Ovary (tissue), 9 donors: ENCODE data around the gene NEK2. TPM values are rescaled to one million over a fixed set of nuclear protein-coding genes. Genes with fewer than 3 reads are reported as not detected.

Experiments used
- DNase-seq, 5 donors: peaks; one replicate each; pipeline ENCODE4 v3.0.0-alpha.2; 2019 to 2020
- H3K27ac ChIP-seq, 2 donors: fragments of 200-600 bp; one replicate each; pipeline versions ENCODE4 v1.5.1 to v1.8.0; 2019 to 2022
- H3K27me3 ChIP-seq: fragments of 200-600 bp; one replicate; pipeline ENCODE4 v1.8.0; 2022
- H3K36me3 ChIP-seq: fragments of 200-600 bp; sonication (generic); one replicate; pipeline ENCODE4 v1.5.1; 2019
- H3K4me1 ChIP-seq: one replicate; pipeline ENCODE4 v1.8.1; 2013; ENCODE audit warnings: mild to moderate bottlenecking, moderate library complexity; ENCODE audit not compliant: insufficient read depth
- H3K4me3 ChIP-seq: fragments of 200-600 bp; sonication (generic); one replicate; pipeline ENCODE4 v1.5.1; 2017
- H3K9me3 ChIP-seq, 2 donors: fragments of 200-600 bp in 1 of 2; sonication (generic) in 1 of 2; one replicate each; pipeline versions ENCODE4 v1.5.1 to v1.8.1; 2013 to 2019; ENCODE audit warnings: mild to moderate bottlenecking in 1 of 2, moderate library complexity in 1 of 2
- EP300 ChIP-seq: sonication (generic); formaldehyde crosslinking; IDR thresholded peaks from one replicate; pipeline ENCODE4 v1.6.1; 2017; ENCODE audit warnings: antibody characterized with exemption
- POLR2A ChIP-seq: fragments of 450-650 bp; IDR thresholded peaks from one replicate; pipeline ENCODE4 v1.6.1; 2017; ENCODE audit warnings: antibody characterized with exemption, mild to moderate bottlenecking, moderate library complexity
- WGBS, 3 donors: extraction: QIAGEN DNeasy Blood & Tissue Kit in 1 of 3; methylation state at CpG; one replicate each; pipeline versions ENCODE4 v1.1.5 to v1.1.7; 2013 to 2017; 5-methylcytosine and 5-hydroxymethylcytosine counted together
- intact Hi-C, 4 donors: fragments of 100-400 bp; cut with DNase I; formaldehyde crosslinking; loops; one replicate each; pipeline versions ENCODE4 v1.11.0 to v1.15.1; 2022 to 2023
- polyA plus RNA-seq, 2 donors: library from polyadenylated mRNA; stranded (reverse); fragments of 200-250 nt in 1 of 2; fragments of 350-450 nt in 1 of 2; fragmentation: Illumina TruSeq in 1 of 2; extraction: RNeasy Lipid Tissue Mini Kit (QIAGEN cat#74804) in 1 of 2; gene quantifications; one replicate each; pipeline ENCODE4 v1.2.3, GENCODE V29; 2013 to 2014
- total RNA-seq, 7 donors: library from RNA; depleted of rRNA in 2 of 7; stranded (reverse); fragments of >200 nt in 2 of 7; fragmentation: NEBNext Ultra II Directional in 3 of 7; extraction: Animal tissue kit (Norgen Biotek cat#: 25700) in 3 of 7; gene quantifications; one replicate each; pipeline versions ENCODE4 v1.1.0 to v1.2.4, GENCODE V29; 2016 to 2023
- TF ChIP-seq, protein P1 (sequence below), 3 donors: fragments of 450-650 bp in 2 of 3; fragments of 200-600 bp in 1 of 3; IDR thresholded peaks; one replicate each; pipeline versions ENCODE4 v1.5.1 to v1.8.0; 2016 to 2022; ENCODE audit warnings: antibody characterized with exemption in 3 of 3, mild to moderate bottlenecking in 1 of 3
- donor health status: DM: no; HTN: no; CAD: no; lungs with moderate emphysema.
- donor health status: DM: no; HTN: no; CAD: no.
- donor health status: Bipolar disorder and iron deficiency.
- donor health status: DM: yes; HTN: yes; CAD: no.
- donor health status: DM: no; HTN: no; CAD: no.
- donor health status: DM: yes; HTN: yes; CAD: no.

The NEK2 gene
- total and polyA plus RNA-seq, 9 donors = 0.20 to 1.8 (median 0.37) TPM; not detected in 4

DNA sequence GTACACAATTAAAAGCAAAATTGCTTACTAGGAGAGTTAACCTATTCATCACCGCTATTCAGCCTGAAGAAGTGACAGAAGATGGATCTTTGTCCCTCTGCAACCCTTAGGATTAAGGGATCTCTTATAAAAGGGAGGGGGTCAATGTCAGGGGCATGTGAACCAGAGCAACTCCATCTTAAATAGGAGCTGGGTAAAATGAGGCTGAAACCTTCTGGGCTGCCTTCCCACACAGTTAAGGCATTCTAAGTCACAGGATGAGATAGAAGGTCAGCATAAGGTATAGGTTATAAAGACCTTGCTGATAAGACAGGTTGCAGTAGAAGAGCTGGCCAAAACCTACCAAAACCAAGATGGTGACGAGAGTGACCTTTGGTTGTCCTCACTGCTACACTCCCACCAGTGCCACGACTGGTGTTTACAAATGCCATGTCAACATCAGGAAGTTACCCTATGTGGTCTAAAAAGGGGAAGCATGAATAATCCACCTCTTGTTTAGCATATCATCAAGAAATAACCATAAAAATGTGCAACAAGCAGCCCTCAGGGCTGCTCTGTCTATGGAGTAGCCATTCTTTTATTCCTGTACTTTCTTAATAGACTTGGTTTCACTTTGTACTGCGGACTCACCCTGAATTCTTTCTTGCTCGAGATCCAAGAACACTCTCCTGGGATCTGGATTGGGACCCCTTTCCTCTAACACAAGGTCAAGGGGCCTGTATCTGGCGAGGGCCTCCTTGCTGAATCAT is 35.3 kb upstream of the NEK2 start:
- Histone ChIP-seq H3K9me3 (no peaks in the 10 kb centered on the region), H3K4me1 (no peaks in the 10 kb centered on the region), H3K27ac (no peak overlapping the region), H3K27me3 (no peaks in the 10 kb centered on the region), H3K36me3 (no peaks in the 10 kb centered on the region), H3K4me3 (no peak overlapping the region)
- TF ChIP-seq EP300 = no peak
- TF ChIP-seq, protein P1, sequence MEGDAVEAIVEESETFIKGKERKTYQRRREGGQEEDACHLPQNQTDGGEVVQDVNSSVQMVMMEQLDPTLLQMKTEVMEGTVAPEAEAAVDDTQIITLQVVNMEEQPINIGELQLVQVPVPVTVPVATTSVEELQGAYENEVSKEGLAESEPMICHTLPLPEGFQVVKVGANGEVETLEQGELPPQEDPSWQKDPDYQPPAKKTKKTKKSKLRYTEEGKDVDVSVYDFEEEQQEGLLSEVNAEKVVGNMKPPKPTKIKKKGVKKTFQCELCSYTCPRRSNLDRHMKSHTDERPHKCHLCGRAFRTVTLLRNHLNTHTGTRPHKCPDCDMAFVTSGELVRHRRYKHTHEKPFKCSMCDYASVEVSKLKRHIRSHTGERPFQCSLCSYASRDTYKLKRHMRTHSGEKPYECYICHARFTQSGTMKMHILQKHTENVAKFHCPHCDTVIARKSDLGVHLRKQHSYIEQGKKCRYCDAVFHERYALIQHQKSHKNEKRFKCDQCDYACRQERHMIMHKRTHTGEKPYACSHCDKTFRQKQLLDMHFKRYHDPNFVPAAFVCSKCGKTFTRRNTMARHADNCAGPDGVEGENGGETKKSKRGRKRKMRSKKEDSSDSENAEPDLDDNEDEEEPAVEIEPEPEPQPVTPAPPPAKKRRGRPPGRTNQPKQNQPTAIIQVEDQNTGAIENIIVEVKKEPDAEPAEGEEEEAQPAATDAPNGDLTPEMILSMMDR (IDR thresholded peaks at IDR 0.05) = no peak
- no peak for TF ChIP-seq POLR2A
- WGBS, 3 donors = 85 to 90% (median 85%) methylated on average over 6 of the region's 6 CpGs
- DNase-seq = no peak
- intact Hi-C loops = no loop called here

DNA sequence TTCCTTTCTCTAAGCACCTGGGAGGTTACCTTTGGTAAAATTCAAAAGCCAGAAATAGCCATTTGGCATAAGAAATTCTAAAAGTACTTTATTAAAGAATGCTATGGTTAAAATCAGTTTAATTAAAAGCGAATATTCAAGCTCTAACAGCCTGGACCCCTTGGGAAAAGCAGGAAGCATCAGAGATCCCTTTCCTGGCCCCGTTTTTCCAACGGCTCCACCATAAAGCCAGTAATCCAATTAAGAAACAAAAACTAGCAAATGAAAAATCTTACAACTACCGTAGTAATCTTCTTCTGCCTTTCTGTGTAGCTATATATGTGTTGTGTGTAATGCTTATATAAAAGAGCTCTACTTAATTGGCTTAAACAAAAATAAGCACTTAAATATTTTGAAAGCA is 33.5 kb upstream of the NEK2 start:
- TF ChIP-seq, protein P1 (IDR thresholded peaks at IDR 0.05) = no peak
- no peak for TF ChIP-seq EP300
- no peak for TF ChIP-seq POLR2A
- Histone ChIP-seq H3K4me3 (no peak overlapping the region), H3K4me1 (no peaks in the 10 kb centered on the region), H3K9me3 (no peaks in the 10 kb centered on the region), H3K27me3 (no peaks in the 10 kb centered on the region), H3K27ac (no peak overlapping the region), H3K36me3 (no peaks in the 10 kb centered on the region)
- DNase-seq = no peak
- 79 to 82% (median 82%) methylated on average over 4 of the region's 4 CpGs for WGBS, 3 donors
- intact Hi-C loops = loop anchor here in 1 of 4 donors (10.0 kb wide), 1 partner anchor 126 kb away; the partner anchor contains the start of gene LPGAT1

GRCh38 chr1:211708006-211708405 is 32.6 kb upstream of the NEK2 start:
- 90 to 92% (median 92%) methylated on average over 6 of the region's 6 CpGs for WGBS, 3 donors
- no peak for DNase-seq
- intact Hi-C loops = loop anchor here in 1 of 4 donors (10.0 kb wide), 1 partner anchor 127 kb away; the partner anchor contains the start of gene LPGAT1

DNA sequence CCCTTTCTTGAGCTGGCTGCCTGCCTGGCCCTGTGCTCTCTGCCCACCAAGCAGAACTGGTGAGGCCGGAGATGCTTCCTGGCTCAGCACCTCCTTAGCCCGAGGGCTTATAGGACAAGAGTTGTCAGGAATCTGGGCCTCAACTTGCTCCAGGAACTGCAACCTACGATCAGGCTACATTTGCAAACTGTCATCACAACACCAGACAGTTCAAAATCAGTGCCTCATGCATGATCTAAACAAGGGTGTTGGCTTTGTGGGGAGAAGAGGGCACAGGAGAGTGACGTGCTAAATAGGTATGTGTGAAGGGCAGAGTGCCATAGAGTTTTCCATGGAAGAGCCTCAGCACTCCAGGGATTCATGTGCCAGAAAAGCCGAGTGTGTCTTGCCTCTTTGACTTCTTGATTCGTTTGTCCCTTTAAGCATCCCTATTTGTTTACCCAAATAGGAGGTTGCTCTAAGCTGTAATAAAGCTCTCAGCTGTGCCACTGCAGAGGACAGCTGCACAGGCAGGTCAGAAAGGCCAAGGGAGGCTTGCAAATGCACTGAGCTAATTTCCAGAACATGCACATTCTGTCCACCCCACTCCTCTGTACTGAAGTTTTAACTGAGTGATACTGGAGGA is 30.2 kb upstream of the NEK2 start:
- Histone ChIP-seq H3K36me3 (no peaks in the 10 kb centered on the region), H3K27me3 (no peaks in the 10 kb centered on the region), H3K4me3 (no peak overlapping the region), H3K27ac (no peak overlapping the region), H3K4me1 (no peaks in the 10 kb centered on the region), H3K9me3 (no peaks in the 10 kb centered on the region)
- no peak for DNase-seq
- TF ChIP-seq EP300 = no peak
- intact Hi-C loops = loop anchor here in 1 of 4 donors (10.0 kb wide), 1 partner anchor 129 kb away; the partner anchor contains the start of gene LPGAT1
- 47 to 58% (median 56%) methylated on average over 6 of the region's 6 CpGs for WGBS, 3 donors

More at GRCh38 chr1:211708006-211708405, 32.6 kb upstream of the NEK2 start:
- no peak overlapping the region for H3K27ac ChIP-seq
- H3K4me3 ChIP-seq = no peak overlapping the region
- no peaks in the 10 kb centered on the region for H3K36me3 ChIP-seq
- H3K9me3 ChIP-seq = no peaks in the 10 kb centered on the region
- no peaks in the 10 kb centered on the region for H3K27me3 ChIP-seq
- TF ChIP-seq EP300 = no peak
- TF ChIP-seq POLR2A = no peak
- TF ChIP-seq, protein P1 (IDR thresholded peaks at IDR 0.05) = no peak
- H3K4me1 ChIP-seq = no peaks in the 10 kb centered on the region
